Osteocyte (in vitro differentiated cells): ENCODE results near the gene LPIN3. TPM values are rescaled to one million over a fixed set of nuclear protein-coding genes. Genes with fewer than 3 reads are reported as not detected.

Experiments used
- DNase-seq: peaks from one replicate; pipeline ENCODE4 v3.0.0; 2021; ENCODE audit warnings: mixed read lengths; ENCODE audit not compliant: unreplicated experiment; ENCODE audit errors: extremely low spot score
- H3K27ac Mint-ChIP-seq: one replicate; pipeline ENCODE4 v1.8.0; 2021; ENCODE audit warnings: mild to moderate bottlenecking, mixed read lengths; ENCODE audit not compliant: unreplicated experiment
- H3K27me3 Mint-ChIP-seq: one replicate; pipeline ENCODE4 v1.8.0; 2021; ENCODE audit warnings: mixed read lengths; ENCODE audit not compliant: unreplicated experiment
- H3K36me3 Mint-ChIP-seq: one replicate; pipeline ENCODE4 v1.8.0; 2021; ENCODE audit warnings: mixed read lengths; ENCODE audit not compliant: unreplicated experiment
- H3K4me1 Mint-ChIP-seq: one replicate; pipeline ENCODE4 v1.8.0; 2021; ENCODE audit warnings: mixed read lengths; ENCODE audit not compliant: unreplicated experiment
- H3K4me3 Mint-ChIP-seq: one replicate; pipeline ENCODE4 v1.8.0; 2021; ENCODE audit warnings: mild to moderate bottlenecking, moderate library complexity, mixed read lengths; ENCODE audit not compliant: unreplicated experiment
- H3K9me3 Mint-ChIP-seq: one replicate; pipeline ENCODE4 v1.8.0; 2021; ENCODE audit warnings: mixed read lengths; ENCODE audit not compliant: unreplicated experiment
- CTCF ChIP-seq: fragments of 200-600 bp; sonication (generic); IDR thresholded peaks from 2 replicates; pipeline ENCODE4 v1.5.0; 2021; ENCODE audit warnings: antibody characterized with exemption, mild to moderate bottlenecking, moderate library complexity
- total RNA-seq: library from RNA; stranded (reverse); gene quantifications from 2 replicates; pipeline ENCODE4 v1.2.1, GENCODE V29; 2021

LPIN3 gene
- total RNA-seq, 1 donor from 2014 or later: 2.9 TPM

GRCh38 chr20:41347523-41348429 is 7.2 kb downstream of the LPIN3 start:
- DNase-seq: no peak
- no peaks in the 10 kb centered on the region for H3K27me3 Mint-ChIP-seq
- H3K9me3 Mint-ChIP-seq: no peaks in the 10 kb centered on the region
- H3K27ac Mint-ChIP-seq: no peak overlapping the region
- H3K4me1 Mint-ChIP-seq: no peaks in the 10 kb centered on the region
- no peak overlapping the region for H3K4me3 Mint-ChIP-seq
- no peaks in the 10 kb centered on the region for H3K36me3 Mint-ChIP-seq
- no peak for TF ChIP-seq CTCF

GRCh38 chr20:41348430-41349172 is 8.0 kb downstream of the LPIN3 start:
- Mint-ChIP-seq H3K36me3 (no peaks in the 10 kb centered on the region), H3K4me3 (no peak overlapping the region), H3K9me3 (no peaks in the 10 kb centered on the region), H3K27ac (no peak overlapping the region), H3K4me1 (no peaks in the 10 kb centered on the region), H3K27me3 (no peaks in the 10 kb centered on the region)
- no peak for DNase-seq
- TF ChIP-seq CTCF: no peak

- H3K4me3 Mint-ChIP-seq: no peak overlapping the region
- no peak for TF ChIP-seq CTCF
- H3K36me3 Mint-ChIP-seq: no peaks in the 10 kb centered on the region
- no peaks in the 10 kb centered on the region for H3K4me1 Mint-ChIP-seq
- DNase-seq: no peak
- no peaks in the 10 kb centered on the region for H3K27me3 Mint-ChIP-seq
- H3K9me3 Mint-ChIP-seq: no peaks in the 10 kb centered on the region
- H3K27ac Mint-ChIP-seq: no peak overlapping the region
Measured at GRCh38 chr20:41349266-41349665, 8.6 kb downstream of the LPIN3 start.

GRCh38 chr20:41349943-41350342 is 9.3 kb downstream of the LPIN3 start:
- Mint-ChIP-seq H3K27ac (no peak overlapping the region), H3K36me3 (no peaks in the 10 kb centered on the region), H3K4me1 (no peaks in the 10 kb centered on the region), H3K9me3 (no peaks in the 10 kb centered on the region), H3K4me3 (no peak overlapping the region), H3K27me3 (no peaks in the 10 kb centered on the region)
- no peak for DNase-seq
- no peak for TF ChIP-seq CTCF

- TF ChIP-seq CTCF: no peak
- no peaks in the 10 kb centered on the region for H3K36me3 Mint-ChIP-seq
- no peak overlapping the region for H3K27ac Mint-ChIP-seq
- no peak for DNase-seq
- no peaks in the 10 kb centered on the region for H3K4me1 Mint-ChIP-seq
- no peak overlapping the region for H3K4me3 Mint-ChIP-seq
- no peaks in the 10 kb centered on the region for H3K9me3 Mint-ChIP-seq
- H3K27me3 Mint-ChIP-seq: no peaks in the 10 kb centered on the region
Measured at GRCh38 chr20:41350408-41350962, 9.9 kb downstream of the LPIN3 start.
